SK-N-SH (cell line): ENCODE data around the gene PHF12. TPM values are rescaled to one million over a fixed set of nuclear protein-coding genes. Genes with fewer than 3 reads are reported as not detected.

ENCODE experiments used
- CTCF ChIA-PET: fragments of 300-600, 350-600 bp; formaldehyde crosslinking; extraction: SDS; loops from one replicate; lab custom pipeline; 2021; lab: Yijun Ruan, JAX
- POLR2A ChIA-PET: fragments of 350-600 bp; sonication (Branson Sonifier 250); formaldehyde crosslinking; extraction: SDS; loops from one replicate; lab custom pipeline; 2020; ENCODE audit warnings: antibody characterized with exemption, inconsistent platforms; lab: Yijun Ruan, JAX
- DNase-seq: peaks from one replicate; pipeline ENCODE4 v3.0.0; 2012
- H2AFZ ChIP-seq: fragments of 200-600 bp; sonication (generic); 2 replicates; pipeline ENCODE4 v1.8.1; 2016; ENCODE audit warnings: antibody characterized with exemption, mild to moderate bottlenecking, low read depth
- H3F3A ChIP-seq: fragments of 200-600 bp; sonication (generic); replicated peaks from 2 replicates; pipeline ENCODE3; 2016; ENCODE audit warnings: antibody characterized with exemption, mild to moderate bottlenecking; ENCODE audit not compliant: insufficient read depth
- H3K27ac ChIP-seq, 2 experiments: fragments of 200-500 bp in 1 of 2; fragments of 200-600 bp in 1 of 2; sonication (Bioruptor generic) in 1 of 2; sonication (generic), shearing (Covaris generic) in 1 of 2; 2 replicates each; pipeline versions ENCODE4 v1.5.1 to v1.6.1; 2014 to 2016; ENCODE audit warnings: low read depth in 2 of 2, inconsistent platforms in 1 of 2, low read length in 1 of 2, mild to moderate bottlenecking in 1 of 2, mixed read lengths in 1 of 2
- H3K27me3 ChIP-seq: fragments of 200-600 bp; sonication (generic), shearing (Covaris generic); 2 replicates; pipeline ENCODE4 v1.6.1; 2016; ENCODE audit warnings: mixed run types; ENCODE audit not compliant: insufficient read depth
- H3K36me3 ChIP-seq, 2 experiments: fragments of 200-500 bp in 1 of 2; fragments of 200-600 bp in 1 of 2; sonication (Bioruptor generic) in 1 of 2; sonication (generic) in 1 of 2; replicated peaks in 1 of 2; 2 replicates each; pipeline versions ENCODE3 to v1.5.1; 2014 to 2016; ENCODE audit warnings: low read length in 1 of 2, mild to moderate bottlenecking in 1 of 2; ENCODE audit not compliant: insufficient read depth in 2 of 2, control insufficient read depth in 1 of 2
- H3K4me1 ChIP-seq, 2 experiments: fragments of 200-500 bp in 1 of 2; fragments of 200-600 bp in 1 of 2; sonication (Bioruptor generic) in 1 of 2; sonication (generic), shearing (Covaris generic) in 1 of 2; 2 replicates each; pipeline versions ENCODE4 v1.5.1 to v1.6.1; 2014 to 2016; ENCODE audit warnings: low read depth in 1 of 2, low read length in 1 of 2, mixed run types in 1 of 2; ENCODE audit not compliant: insufficient read depth in 2 of 2, control insufficient read depth in 1 of 2
- H3K4me2 ChIP-seq: fragments of 200-600 bp; sonication (generic), shearing (Covaris generic); 2 replicates; pipeline ENCODE4 v1.6.1; 2017; ENCODE audit warnings: mixed run types
- H3K4me3 ChIP-seq, 2 experiments: fragments of 200-500 bp in 1 of 2; fragments of 200-600 bp in 1 of 2; sonication (Bioruptor generic) in 1 of 2; sonication (generic), shearing (Covaris generic) in 1 of 2; 2 replicates each; pipeline versions ENCODE4 v1.5.1 to v1.8.1; 2014 to 2016; ENCODE audit warnings: low read depth in 2 of 2, inconsistent platforms in 1 of 2, low read length in 1 of 2, mild to moderate bottlenecking in 1 of 2, mixed read lengths in 1 of 2, moderate library complexity in 1 of 2
- H3K79me2 ChIP-seq: fragments of 200-600 bp; sonication (generic); 2 replicates; pipeline ENCODE4 v1.8.1; 2017; ENCODE audit warnings: mild to moderate bottlenecking; ENCODE audit not compliant: insufficient read depth
- H3K9ac ChIP-seq: fragments of 200-600 bp; sonication (generic); 2 replicates; pipeline ENCODE4 v1.6.1; 2017; ENCODE audit warnings: mixed run types
- H3K9me2 ChIP-seq: fragments of 200-600 bp; sonication (generic); 2 replicates; pipeline ENCODE4 v1.6.1; 2017; ENCODE audit warnings: mixed run types
- H3K9me3 ChIP-seq: fragments of 200-600 bp; sonication (generic); 2 replicates; pipeline ENCODE4 v1.6.1; 2017; ENCODE audit warnings: mixed run types, mild to moderate bottlenecking, moderate library complexity
- H4K20me1 ChIP-seq: fragments of 200-600 bp; sonication (generic); 2 replicates; pipeline ENCODE4 v1.6.1; 2017; ENCODE audit warnings: mild to moderate bottlenecking, mixed run types; ENCODE audit not compliant: insufficient read depth
- CHD2 ChIP-seq: fragments of 150-350 bp; IDR thresholded peaks from 2 replicates; pipeline ENCODE4 v1.6.1; 2018; ENCODE audit warnings: low read length; ENCODE audit not compliant: partially characterized antibody
- EP300 ChIP-seq, 2 experiments: IDR thresholded peaks; 2 replicates each; pipeline versions ENCODE4 v1.4.0 to v1.6.1; 2012; ENCODE audit warnings: borderline replicate concordance in 1 of 2, low read depth in 1 of 2, low read length in 1 of 2
- EZH2phosphoT487 ChIP-seq: fragments of 200-600 bp; sonication (generic); IDR thresholded peaks from 2 replicates; pipeline ENCODE4 v1.6.1; 2017; ENCODE audit warnings: low read depth, mixed run types, mild to moderate bottlenecking, antibody characterized with exemption, moderate library complexity, borderline replicate concordance
- FOSL2 ChIP-seq: IDR thresholded peaks from 2 replicates; pipeline ENCODE4 v1.4.0; 2012; ENCODE audit warnings: low read depth, mild to moderate bottlenecking, moderate library complexity, borderline replicate concordance
- FOXM1 ChIP-seq: IDR thresholded peaks from 2 replicates; pipeline ENCODE4 v1.4.0; 2012; ENCODE audit warnings: low read depth, mild to moderate bottlenecking
- POLR2AphosphoS5 ChIP-seq: IDR thresholded peaks from 2 replicates; pipeline ENCODE4 v1.6.1; 2012; ENCODE audit warnings: low read depth, low read length
- RCOR1 ChIP-seq: fragments of 150-350 bp; IDR thresholded peaks from 2 replicates; pipeline ENCODE4 v1.6.1; 2017; ENCODE audit warnings: antibody characterized with exemption, low read length
- RFX5 ChIP-seq: IDR thresholded peaks from 2 replicates; pipeline ENCODE4 v1.6.1; 2012; ENCODE audit warnings: mild to moderate bottlenecking, improper control_type of control experiment, low read length
- RXRA ChIP-seq: IDR thresholded peaks from 2 replicates; pipeline ENCODE4 v1.4.0; 2012; ENCODE audit warnings: low read depth, mild to moderate bottlenecking, borderline replicate concordance
- TAF1 ChIP-seq: IDR thresholded peaks from 2 replicates; pipeline ENCODE4 v1.6.1; 2012; ENCODE audit warnings: low read depth, mild to moderate bottlenecking, low read length, moderate library complexity, borderline replicate concordance
- WGBS: methylation state at CpG from one replicate; pipeline ENCODE4 v1.1.6; 2017; ENCODE audit warnings: low lambda C conversion rate; 5-methylcytosine and 5-hydroxymethylcytosine counted together
- polyA plus RNA-seq, 3 experiments: library from polyadenylated mRNA; depleted of rRNA; stranded (reverse); fragments of >200 nt; gene quantifications; 2 replicates each; pipeline ENCODE4 v1.2.3, GENCODE V29; 2012
- TF ChIP-seq, protein P1 (sequence below): IDR thresholded peaks from 2 replicates; pipeline ENCODE4 v1.4.0; 2012; ENCODE audit warnings: low read depth
- TF ChIP-seq, protein P2 (sequence below): fragments of 150-350 bp; IDR thresholded peaks from 2 replicates; pipeline ENCODE4 v1.6.1; 2016; ENCODE audit warnings: mild to moderate bottlenecking, low read depth, low read length
- TF ChIP-seq, protein P3 (sequence below): IDR thresholded peaks from 2 replicates; pipeline ENCODE4 v1.4.0; 2012; ENCODE audit warnings: low read depth, borderline replicate concordance
- TF ChIP-seq, protein P4 (sequence below): fragments of 150-350 bp; IDR thresholded peaks from 2 replicates; pipeline ENCODE4 v1.6.1; 2017; ENCODE audit warnings: antibody characterized with exemption, low read length, low read depth, borderline replicate concordance
- TF ChIP-seq, protein P5 (sequence below): IDR thresholded peaks from 2 replicates; pipeline ENCODE4 v1.4.0; 2012; ENCODE audit warnings: low read depth, borderline replicate concordance

PHF12 gene
- polyA plus RNA-seq, 1 of the 3 experiments (the other 2 are of a cell fraction), result 24.0 TPM

DNA sequence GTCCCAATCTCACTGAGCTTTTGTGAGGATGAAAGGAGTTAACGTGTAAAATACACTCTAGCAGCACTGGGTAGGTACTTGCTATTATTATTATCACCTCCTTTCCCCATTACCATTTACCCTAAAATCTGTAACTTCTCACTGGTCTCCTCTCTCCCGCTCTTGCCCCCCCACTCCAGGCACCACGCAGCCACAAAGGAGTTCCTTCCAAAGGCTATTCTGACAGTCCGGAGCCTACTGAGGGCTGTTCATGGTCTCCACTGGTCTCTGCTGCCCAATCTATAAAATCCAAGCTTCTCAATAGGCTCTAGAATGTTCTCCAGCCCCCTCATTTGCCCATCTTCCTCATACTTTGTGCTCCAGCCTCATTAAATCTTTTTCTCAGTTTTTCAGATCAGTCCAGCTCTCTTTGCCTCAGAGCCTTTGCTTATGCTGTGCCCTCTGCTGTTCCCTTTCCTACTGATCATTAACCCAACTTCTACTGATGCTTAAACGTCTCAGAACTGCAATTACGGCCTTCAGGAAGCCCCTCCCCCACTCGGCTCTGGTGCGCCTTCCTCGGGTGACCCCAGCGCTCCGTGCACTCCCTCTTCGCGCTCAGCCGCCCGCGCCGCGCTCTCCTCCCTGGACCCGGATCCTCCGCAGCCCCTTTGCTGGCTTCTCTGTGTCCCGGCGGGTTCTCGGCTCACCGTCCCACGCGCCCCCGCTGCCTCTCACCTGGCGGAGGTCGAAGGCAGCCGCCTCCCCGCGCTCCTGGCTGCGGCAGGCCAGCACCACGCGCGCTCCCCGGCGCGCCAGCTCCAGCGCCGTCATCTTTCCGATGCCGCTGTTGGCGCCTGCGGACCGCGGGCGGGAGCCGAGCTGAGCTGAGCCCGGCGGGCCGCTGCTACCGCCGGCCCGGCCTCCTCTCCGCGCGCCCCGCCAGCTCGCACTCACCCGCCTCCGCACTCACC is 49.2 kb downstream of the PHF12 start:
- ChIA-PET POLR2A (interaction anchor here (0.9 to 1.0 kb wide), 2 partner anchors 138 to 174 kb away, joined by 3 read pairs; no protein-coding TSS in a partner anchor), CTCF (interaction anchor here (0.6 to 9.0 kb wide), 33 partner anchors 10 to 485 kb away, joined by 3 to 95 read pairs (median 4); partner anchors contain the start of genes ERAL1, NEK8, PROCA1 and RPL23A)
- Histone ChIP-seq H3K9me3 (no peaks in the 10 kb centered on the region), H3K36me3 (peaks cover 7 to 15% of the 10 kb centered on the region in 2 experiments), H3K4me3 (peak overlapping the region; percentile 71 to 75), H3K4me1 (peaks cover 6 to 18% of the 10 kb centered on the region in 2 experiments; a peak in 2 of 4 replicates), H3K9ac (peak overlapping the region; percentile 73), H2AFZ (peak overlapping the region; percentile 95), H3K9me2 (no peaks in the 10 kb centered on the region), H4K20me1 (no peaks in the 10 kb centered on the region), H3K79me2 (peaks cover 24% of the 10 kb centered on the region), H3K4me2 (peak overlapping the region; percentile 98), H3F3A (peaks cover 40% of the 10 kb centered on the region), H3K27me3 (no peaks in the 10 kb centered on the region), H3K27ac (peak overlapping the region; percentile 53 to 79)
- 10% methylated on average over 31 of the region's 62 CpGs for WGBS
- TF ChIP-seq, protein P1, sequence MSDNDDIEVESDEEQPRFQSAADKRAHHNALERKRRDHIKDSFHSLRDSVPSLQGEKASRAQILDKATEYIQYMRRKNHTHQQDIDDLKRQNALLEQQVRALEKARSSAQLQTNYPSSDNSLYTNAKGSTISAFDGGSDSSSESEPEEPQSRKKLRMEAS, result peak; percentile 16; the same call in 1 of the 2 replicates
- peak; percentile 48 for TF ChIP-seq CHD2
- no peak for TF ChIP-seq RXRA
- TF ChIP-seq, protein P2, sequence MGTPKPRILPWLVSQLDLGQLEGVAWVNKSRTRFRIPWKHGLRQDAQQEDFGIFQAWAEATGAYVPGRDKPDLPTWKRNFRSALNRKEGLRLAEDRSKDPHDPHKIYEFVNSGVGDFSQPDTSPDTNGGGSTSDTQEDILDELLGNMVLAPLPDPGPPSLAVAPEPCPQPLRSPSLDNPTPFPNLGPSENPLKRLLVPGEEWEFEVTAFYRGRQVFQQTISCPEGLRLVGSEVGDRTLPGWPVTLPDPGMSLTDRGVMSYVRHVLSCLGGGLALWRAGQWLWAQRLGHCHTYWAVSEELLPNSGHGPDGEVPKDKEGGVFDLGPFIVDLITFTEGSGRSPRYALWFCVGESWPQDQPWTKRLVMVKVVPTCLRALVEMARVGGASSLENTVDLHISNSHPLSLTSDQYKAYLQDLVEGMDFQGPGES, result no peak
- TF ChIP-seq FOXM1, result no peak
- peak; percentile 44; the same call in 1 of the 2 replicates for TF ChIP-seq RCOR1
- peak; percentile 83 for DNase-seq

DNA sequence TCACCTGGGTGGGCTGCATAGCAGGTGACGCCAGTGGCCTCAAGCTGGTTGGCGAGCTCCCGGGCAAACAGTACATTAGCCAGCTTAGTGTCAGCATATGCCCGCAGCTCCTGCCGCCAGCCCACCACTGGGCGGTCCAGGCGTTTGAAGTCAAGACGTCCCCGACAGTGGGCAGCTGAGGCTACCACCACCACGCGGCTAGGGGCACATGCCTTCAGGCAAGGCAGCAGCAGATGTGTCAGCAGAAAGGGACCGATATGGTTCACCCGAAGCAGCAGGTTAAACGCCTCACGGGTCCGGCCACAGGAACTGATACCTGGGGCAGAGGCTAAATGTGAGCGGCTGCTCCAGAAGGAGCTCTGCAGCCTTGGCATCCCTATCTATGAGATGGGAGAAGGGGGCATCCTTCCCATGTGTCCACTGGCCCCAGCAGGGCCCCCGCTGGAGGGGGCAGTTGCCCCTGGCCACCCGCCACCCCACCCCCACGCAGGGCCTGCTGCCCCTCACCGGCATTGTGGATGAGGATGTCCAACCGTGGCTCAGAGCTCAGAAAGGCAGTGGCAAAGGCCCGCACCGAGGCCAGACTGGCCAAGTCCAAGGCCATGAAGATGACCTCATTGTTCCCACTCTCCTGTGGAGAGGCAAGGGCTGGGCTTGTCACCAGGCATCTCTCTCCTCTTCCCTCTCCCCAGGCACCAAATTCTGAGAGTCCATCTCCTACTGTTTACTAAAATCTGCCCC is 50.2 kb downstream of the PHF12 start:
- no peaks in the 10 kb centered on the region for H3K27me3 ChIP-seq
- H2AFZ ChIP-seq, result no peak overlapping the region
- no peaks in the 10 kb centered on the region for H3K9me3 ChIP-seq
- H3K4me1 ChIP-seq, result peaks cover 6 to 21% of the 10 kb centered on the region in 2 experiments; a peak in 2 of 4 replicates
- H3K4me2 ChIP-seq, result no peak overlapping the region
- ChIA-PET POLR2A (no interaction called here), CTCF (interaction anchor here (0.6 to 9.0 kb wide), 15 partner anchors 11 to 189 kb away, joined by 3 to 95 read pairs (median 6); partner anchors contain the start of genes NEK8, RPL23A and TLCD1)
- H3K79me2 ChIP-seq, result peaks cover 33% of the 10 kb centered on the region
- H3K36me3 ChIP-seq, result peaks cover 0 to 6% of the 10 kb centered on the region in 2 experiments
- peak overlapping the region in 1 of 2 experiments; percentile 4; a peak in 1 of 4 replicates for H3K4me3 ChIP-seq
- WGBS, result 82% methylated on average over 12 of the region's 24 CpGs
- H3K9ac ChIP-seq, result no peak overlapping the region
- no peak for DNase-seq
- no peaks in the 10 kb centered on the region for H4K20me1 ChIP-seq
- H3F3A ChIP-seq, result peaks cover 46% of the 10 kb centered on the region
- no peak overlapping the region for H3K27ac ChIP-seq
- H3K9me2 ChIP-seq, result no peaks in the 10 kb centered on the region
- TF ChIP-seq, protein P1, result no peak
- TF ChIP-seq EZH2phosphoT487, result no peak
- TF ChIP-seq EP300 (IDR thresholded peaks at IDR 0.05; ENCODE audit: borderline replicate concordance in 1 of 2, low read depth in 1 of 2, low read length in 1 of 2), result no peak
- no peak for TF ChIP-seq TAF1
- TF ChIP-seq, protein P3, sequence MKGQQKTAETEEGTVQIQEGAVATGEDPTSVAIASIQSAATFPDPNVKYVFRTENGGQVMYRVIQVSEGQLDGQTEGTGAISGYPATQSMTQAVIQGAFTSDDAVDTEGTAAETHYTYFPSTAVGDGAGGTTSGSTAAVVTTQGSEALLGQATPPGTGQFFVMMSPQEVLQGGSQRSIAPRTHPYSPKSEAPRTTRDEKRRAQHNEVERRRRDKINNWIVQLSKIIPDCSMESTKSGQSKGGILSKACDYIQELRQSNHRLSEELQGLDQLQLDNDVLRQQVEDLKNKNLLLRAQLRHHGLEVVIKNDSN, result no peak
- no peak for TF ChIP-seq FOSL2
- TF ChIP-seq FOXM1, result no peak
- TF ChIP-seq POLR2AphosphoS5, result no peak
- no peak for TF ChIP-seq RFX5
- TF ChIP-seq, protein P4, sequence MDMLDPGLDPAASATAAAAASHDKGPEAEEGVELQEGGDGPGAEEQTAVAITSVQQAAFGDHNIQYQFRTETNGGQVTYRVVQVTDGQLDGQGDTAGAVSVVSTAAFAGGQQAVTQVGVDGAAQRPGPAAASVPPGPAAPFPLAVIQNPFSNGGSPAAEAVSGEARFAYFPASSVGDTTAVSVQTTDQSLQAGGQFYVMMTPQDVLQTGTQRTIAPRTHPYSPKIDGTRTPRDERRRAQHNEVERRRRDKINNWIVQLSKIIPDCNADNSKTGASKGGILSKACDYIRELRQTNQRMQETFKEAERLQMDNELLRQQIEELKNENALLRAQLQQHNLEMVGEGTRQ, result no peak
- TF ChIP-seq, protein P5, sequence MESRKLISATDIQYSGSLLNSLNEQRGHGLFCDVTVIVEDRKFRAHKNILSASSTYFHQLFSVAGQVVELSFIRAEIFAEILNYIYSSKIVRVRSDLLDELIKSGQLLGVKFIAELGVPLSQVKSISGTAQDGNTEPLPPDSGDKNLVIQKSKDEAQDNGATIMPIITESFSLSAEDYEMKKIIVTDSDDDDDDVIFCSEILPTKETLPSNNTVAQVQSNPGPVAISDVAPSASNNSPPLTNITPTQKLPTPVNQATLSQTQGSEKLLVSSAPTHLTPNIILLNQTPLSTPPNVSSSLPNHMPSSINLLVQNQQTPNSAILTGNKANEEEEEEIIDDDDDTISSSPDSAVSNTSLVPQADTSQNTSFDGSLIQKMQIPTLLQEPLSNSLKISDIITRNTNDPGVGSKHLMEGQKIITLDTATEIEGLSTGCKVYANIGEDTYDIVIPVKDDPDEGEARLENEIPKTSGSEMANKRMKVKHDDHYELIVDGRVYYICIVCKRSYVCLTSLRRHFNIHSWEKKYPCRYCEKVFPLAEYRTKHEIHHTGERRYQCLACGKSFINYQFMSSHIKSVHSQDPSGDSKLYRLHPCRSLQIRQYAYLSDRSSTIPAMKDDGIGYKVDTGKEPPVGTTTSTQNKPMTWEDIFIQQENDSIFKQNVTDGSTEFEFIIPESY, result no peak
